A673 (cell line): ENCODE measurements around the gene ADGB. TPM values are rescaled to one million over a fixed set of nuclear protein-coding genes. Genes with fewer than 3 reads are reported as not detected.
"Not testable (repeated sequence)": the region's sequence is repeated elsewhere in the genome, so short reads cannot be mapped to it uniquely, and the experiment has no call there.

Experiments used
- BruUV-seq: library from RNA; stranded (reverse); fragments of 400-500 nt; replicated peaks from 2 replicates; lab custom pipeline; 2021; lab: Mats Ljungman, UMichigan
- CTCF ChIA-PET: fragments of 300-600 bp; sonication (Branson Sonifier 250); formaldehyde crosslinking; loops from one replicate; lab custom pipeline; 2022; ENCODE audit warnings: antibody characterized with exemption; lab: Charles Lee
- POLR2A ChIA-PET: fragments of 300-600 bp; sonication (Branson Sonifier 250); formaldehyde crosslinking; loops from one replicate; lab custom pipeline; 2022; ENCODE audit warnings: antibody characterized with exemption; ENCODE audit not compliant: low non-redundant PET; lab: Charles Lee
- DNase-seq: peaks from one replicate; pipeline ENCODE4 v3.0.0-alpha.2; 2015; ENCODE audit warnings: low spot score
- H3K27ac ChIP-seq: fragments of 200-600 bp; sonication (generic); 2 replicates; pipeline ENCODE4 v1.5.1; 2016; ENCODE audit warnings: mixed run types, low read depth, mild to moderate bottlenecking, mixed read lengths, antibody characterized with exemption, low read length; ENCODE audit not compliant: poor library complexity, severe bottlenecking
- H3K27me3 ChIP-seq: fragments of 200-600 bp; sonication (generic); replicated peaks from 2 replicates; pipeline ENCODE4 v1.6.1; 2017; ENCODE audit warnings: mixed run types, low read depth, mild to moderate bottlenecking, mixed read lengths, antibody characterized with exemption, low read length; ENCODE audit not compliant: insufficient read depth, poor library complexity
- H3K36me3 ChIP-seq: fragments of 200-600 bp; sonication (generic); 2 replicates; pipeline ENCODE4 v1.6.1; 2016; ENCODE audit warnings: mixed run types, mild to moderate bottlenecking, mixed read lengths, antibody characterized with exemption, low read length; ENCODE audit not compliant: insufficient read depth, poor library complexity, severe bottlenecking
- H3K4me1 ChIP-seq: fragments of 200-600 bp; sonication (generic); 2 replicates; pipeline ENCODE4 v1.6.1; 2017; ENCODE audit warnings: mixed run types, mild to moderate bottlenecking, mixed read lengths, antibody characterized with exemption, low read length; ENCODE audit not compliant: insufficient read depth, poor library complexity, severe bottlenecking
- H3K4me3 ChIP-seq: fragments of 200-600 bp; sonication (generic); 2 replicates; pipeline ENCODE4 v1.5.1; 2016; ENCODE audit warnings: low read depth, mixed run types, mild to moderate bottlenecking, mixed read lengths, low read length; ENCODE audit not compliant: poor library complexity, severe bottlenecking
- H3K9me3 ChIP-seq: fragments of 200-600 bp; sonication (generic); 2 replicates; pipeline ENCODE4 v1.6.1; 2016; ENCODE audit warnings: mixed run types, low read depth, mild to moderate bottlenecking, mixed read lengths, antibody characterized with exemption, low read length; ENCODE audit not compliant: poor library complexity, severe bottlenecking
- EZH2 ChIP-seq: fragments of 200-600 bp; sonication (generic); IDR thresholded peaks from 2 replicates; pipeline ENCODE4 v1.6.1; 2017; ENCODE audit warnings: borderline replicate concordance, low read depth, mild to moderate bottlenecking, mixed read lengths, antibody characterized with exemption, low read length; ENCODE audit not compliant: poor library complexity, severe bottlenecking
- intact Hi-C: fragments of 100-400 bp; cut with micrococcal nuclease; formaldehyde crosslinking; loops from one replicate; pipeline ENCODE4 v1.10.0; 2022; ENCODE audit not compliant: unreplicated experiment
- total RNA-seq: library from RNA; stranded (reverse); gene quantifications from 2 replicates; pipeline ENCODE4 v1.2.3, GENCODE V29; 2021
- TF ChIP-seq, protein P1 (sequence below): fragments of 300-800, 200-600 bp; sonication (generic); conservative IDR thresholded peaks from 2 replicates; pipeline ENCODE4 v1.5.1; 2017; ENCODE audit warnings: low read depth, mild to moderate bottlenecking, antibody characterized with exemption, low read length, moderate library complexity, mixed read lengths

ADGB gene
- total RNA-seq, 1 experiment from 2014 or later: not detected

DNA sequence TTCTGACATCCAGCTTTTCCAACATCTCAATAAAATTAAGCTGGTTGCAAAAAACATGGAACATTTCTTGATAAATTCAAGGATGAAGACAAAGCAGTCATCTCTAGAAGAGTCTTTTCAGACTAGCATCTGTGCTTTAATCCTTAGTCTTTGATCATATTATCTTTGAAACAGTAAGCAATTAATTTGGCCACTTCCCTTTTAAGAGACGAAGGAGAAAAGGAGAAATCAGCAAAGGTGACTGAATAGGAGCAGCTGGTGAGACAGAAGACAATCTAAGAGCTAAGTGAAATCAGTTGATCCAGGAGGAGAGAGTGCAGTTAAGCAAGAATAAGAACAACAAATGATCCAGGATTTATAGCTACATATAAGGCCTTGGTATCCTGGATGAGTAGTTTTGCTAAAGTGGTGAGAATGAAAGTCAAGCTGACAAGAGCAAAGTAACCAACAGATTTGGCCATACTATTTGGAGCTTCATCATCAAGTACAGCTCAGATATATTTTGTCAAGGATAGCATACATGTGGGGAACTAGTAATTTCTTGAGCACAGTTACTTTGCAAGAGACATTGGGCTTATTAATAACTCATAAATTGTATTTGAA, 215.5 kb downstream of the ADGB start:
- intact Hi-C loops: no loop called here
- ChIA-PET CTCF (no interaction called here), POLR2A (interaction anchor here (0.7 kb wide), 1 partner anchor 21 kb away, joined by 3 read pairs; no protein-coding TSS in a partner anchor)
- Histone ChIP-seq H3K9me3 (no peaks in the 10 kb centered on the region), H3K4me1 (no peaks in the 10 kb centered on the region), H3K27me3 (no peaks in the 10 kb centered on the region), H3K4me3 (no peak overlapping the region), H3K27ac (no peak overlapping the region), H3K36me3 (no peaks in the 10 kb centered on the region)
- TF ChIP-seq, protein P1, sequence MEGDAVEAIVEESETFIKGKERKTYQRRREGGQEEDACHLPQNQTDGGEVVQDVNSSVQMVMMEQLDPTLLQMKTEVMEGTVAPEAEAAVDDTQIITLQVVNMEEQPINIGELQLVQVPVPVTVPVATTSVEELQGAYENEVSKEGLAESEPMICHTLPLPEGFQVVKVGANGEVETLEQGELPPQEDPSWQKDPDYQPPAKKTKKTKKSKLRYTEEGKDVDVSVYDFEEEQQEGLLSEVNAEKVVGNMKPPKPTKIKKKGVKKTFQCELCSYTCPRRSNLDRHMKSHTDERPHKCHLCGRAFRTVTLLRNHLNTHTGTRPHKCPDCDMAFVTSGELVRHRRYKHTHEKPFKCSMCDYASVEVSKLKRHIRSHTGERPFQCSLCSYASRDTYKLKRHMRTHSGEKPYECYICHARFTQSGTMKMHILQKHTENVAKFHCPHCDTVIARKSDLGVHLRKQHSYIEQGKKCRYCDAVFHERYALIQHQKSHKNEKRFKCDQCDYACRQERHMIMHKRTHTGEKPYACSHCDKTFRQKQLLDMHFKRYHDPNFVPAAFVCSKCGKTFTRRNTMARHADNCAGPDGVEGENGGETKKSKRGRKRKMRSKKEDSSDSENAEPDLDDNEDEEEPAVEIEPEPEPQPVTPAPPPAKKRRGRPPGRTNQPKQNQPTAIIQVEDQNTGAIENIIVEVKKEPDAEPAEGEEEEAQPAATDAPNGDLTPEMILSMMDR: no peak
- TF ChIP-seq EZH2: no peak
- BruUV-seq: no TSS peak
- DNase-seq: no peak

DNA sequence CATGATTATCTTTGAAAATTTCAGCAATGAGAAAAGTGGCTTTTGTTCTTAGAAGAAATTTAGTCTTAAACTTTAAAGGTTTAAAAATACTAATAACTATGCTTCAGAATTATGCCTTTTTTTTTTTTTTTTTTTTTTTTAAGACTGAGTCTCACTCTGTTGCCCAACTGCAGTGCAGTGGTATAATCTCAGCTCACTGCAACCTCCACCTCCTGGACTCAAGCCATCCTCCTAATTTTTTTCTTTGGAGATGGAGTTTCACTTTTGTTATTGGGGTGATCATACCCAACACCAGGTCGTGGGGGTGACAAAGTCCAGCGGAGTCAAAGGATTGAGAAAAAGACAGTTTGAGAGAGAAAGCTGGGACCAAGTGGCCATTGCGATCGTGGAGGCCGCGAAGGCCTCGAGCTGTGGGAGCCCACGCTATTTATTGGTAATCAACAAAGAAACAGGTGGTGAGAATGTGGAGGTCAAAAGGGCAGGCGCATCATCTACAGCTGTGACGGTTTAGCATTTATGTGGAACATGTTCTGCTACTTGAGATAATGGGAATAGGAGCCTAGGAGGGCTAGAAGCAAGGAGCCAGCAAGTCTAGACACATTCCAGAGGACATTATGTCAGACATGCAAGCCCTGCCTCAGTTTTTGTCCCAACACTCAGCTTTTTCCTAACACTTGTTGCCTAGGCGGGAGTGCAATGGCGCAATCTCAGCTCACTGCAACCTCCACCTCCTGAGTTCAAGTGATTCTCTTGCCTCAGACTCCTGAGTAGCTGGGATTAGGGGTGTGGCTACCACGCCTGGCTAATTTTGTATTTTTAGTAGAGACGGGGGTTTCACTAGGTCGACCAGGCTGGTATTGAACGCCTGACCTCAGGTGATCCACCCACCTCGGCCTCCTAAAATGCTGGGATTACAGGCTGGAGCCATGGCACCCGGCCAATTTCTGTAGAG, 217.0 kb downstream of the ADGB start:
- H3K4me1 ChIP-seq, POLR2A ChIA-PET, CTCF ChIA-PET: not testable (repeated sequence)

DNA sequence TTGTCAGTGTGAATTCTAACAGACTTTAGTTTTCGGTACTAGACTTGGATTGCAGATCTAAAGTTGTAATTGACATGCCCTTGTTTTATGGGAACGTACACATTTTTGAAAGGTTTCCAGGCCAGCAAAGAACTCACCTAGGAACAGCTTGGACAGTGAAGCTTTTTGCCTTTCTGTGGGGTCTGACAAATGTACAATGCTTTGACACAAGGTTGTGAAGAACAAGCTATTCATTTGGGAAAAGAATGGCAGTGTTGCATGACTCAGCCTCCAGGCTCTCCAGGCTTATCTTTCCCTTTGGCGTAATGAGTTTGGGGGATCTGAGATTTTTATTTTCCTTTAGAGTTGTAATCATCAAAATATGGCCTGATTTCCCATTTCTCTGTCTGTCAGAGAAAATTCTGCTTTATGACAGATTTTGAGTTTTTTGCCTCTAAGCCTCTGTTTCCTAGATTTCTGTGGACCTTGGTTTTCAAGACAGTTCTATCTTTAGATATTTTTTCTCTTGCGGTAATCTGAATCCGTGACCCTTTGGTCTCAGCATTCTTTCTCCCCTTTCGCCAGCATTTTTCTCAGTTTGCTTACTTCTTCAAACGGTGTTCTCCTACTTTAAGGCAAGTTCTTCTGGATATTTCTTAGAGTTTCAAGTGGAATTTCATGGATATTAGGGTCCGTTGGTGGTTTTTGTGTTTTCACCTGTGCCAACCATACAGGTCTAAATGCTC, 221.0 kb downstream of the ADGB start:
- no peaks in the 10 kb centered on the region for H3K36me3 ChIP-seq
- no peaks in the 10 kb centered on the region for H3K27me3 ChIP-seq
- no peak overlapping the region for H3K4me3 ChIP-seq
- no peaks in the 10 kb centered on the region for H3K9me3 ChIP-seq
- H3K4me1 ChIP-seq: no peaks in the 10 kb centered on the region
- no peak for DNase-seq
- intact Hi-C loops: loop anchor here (1.0 kb wide), 1 partner anchor 7 kb away; no protein-coding TSS in a partner anchor
- TF ChIP-seq, protein P1: no peak
- TF ChIP-seq EZH2: no peak
- no TSS peak for BruUV-seq
- no peak overlapping the region for H3K27ac ChIP-seq
- CTCF ChIA-PET: no interaction called here
- POLR2A ChIA-PET: no interaction called here

More for the DNA sequence above, 217.0 kb downstream of the ADGB start:
- H3K27ac ChIP-seq, BruUV-seq, DNase-seq, H3K36me3 ChIP-seq, H3K27me3 ChIP-seq, intact Hi-C loops, H3K9me3 ChIP-seq, H3K4me3 ChIP-seq: not testable (repeated sequence)
